ENCODE measurements around the gene C12orf57.

DNA sequence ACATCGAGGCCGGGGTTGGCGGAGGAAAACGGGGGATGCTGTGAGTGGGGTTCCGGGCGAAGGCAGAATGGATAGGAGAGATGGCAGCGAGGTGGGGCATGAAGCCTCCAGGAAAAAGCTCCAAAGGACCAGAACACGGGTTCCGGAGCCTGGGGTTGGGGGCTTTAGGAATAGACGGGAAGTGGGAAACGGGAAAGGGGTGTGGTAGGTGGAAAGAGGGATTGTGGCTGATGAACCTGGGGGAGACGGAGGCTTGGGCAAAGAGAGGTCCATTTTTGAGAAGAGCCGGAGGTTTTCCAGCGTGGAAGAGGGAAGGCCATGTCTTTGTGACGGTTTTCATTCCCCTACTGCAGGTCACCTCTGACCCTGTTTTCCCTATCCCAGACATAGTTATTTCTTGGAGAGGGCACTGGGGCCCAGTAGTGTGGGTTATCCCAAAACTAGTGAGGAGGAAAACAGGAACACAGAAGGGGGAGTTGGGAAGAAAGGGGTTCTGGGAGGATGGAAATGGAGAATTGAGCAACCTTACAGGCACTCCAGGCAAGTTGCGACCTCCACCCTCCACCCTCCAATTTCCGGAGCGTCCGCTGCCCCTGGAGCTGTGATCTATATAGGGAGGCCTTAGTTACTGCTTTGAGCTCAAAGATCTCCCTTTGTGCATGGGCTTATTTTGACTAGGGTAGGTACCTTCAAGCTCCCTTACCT lies 15.0 kb upstream of the C12orf57 start:
- TF ChIP-seq POLR2A (IDR thresholded peaks at IDR 0.05): no peak
- TF ChIP-seq, protein P1, sequence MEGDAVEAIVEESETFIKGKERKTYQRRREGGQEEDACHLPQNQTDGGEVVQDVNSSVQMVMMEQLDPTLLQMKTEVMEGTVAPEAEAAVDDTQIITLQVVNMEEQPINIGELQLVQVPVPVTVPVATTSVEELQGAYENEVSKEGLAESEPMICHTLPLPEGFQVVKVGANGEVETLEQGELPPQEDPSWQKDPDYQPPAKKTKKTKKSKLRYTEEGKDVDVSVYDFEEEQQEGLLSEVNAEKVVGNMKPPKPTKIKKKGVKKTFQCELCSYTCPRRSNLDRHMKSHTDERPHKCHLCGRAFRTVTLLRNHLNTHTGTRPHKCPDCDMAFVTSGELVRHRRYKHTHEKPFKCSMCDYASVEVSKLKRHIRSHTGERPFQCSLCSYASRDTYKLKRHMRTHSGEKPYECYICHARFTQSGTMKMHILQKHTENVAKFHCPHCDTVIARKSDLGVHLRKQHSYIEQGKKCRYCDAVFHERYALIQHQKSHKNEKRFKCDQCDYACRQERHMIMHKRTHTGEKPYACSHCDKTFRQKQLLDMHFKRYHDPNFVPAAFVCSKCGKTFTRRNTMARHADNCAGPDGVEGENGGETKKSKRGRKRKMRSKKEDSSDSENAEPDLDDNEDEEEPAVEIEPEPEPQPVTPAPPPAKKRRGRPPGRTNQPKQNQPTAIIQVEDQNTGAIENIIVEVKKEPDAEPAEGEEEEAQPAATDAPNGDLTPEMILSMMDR (IDR thresholded peaks at IDR 0.05): no peak
